ENCODE data around the gene PDS5B. TPM values are rescaled to one million over a fixed set of nuclear protein-coding genes. Genes with fewer than 3 reads are reported as not detected.

Gene PDS5B
- total RNA-seq, result 16.0 and 36.8 TPM in 2 replicates

GRCh38 chr13:32586080-32586900, at the start of gene PDS5B:
TSS of gene PDS5B (plus strand) at chr13:32586452. CDS start at chr13:32648773, 62,321 bp downstream.

GRCh38 chr13:32538621-32539246, 47.5 kb upstream of the PDS5B start, which contains the start of gene N4BP2L2:
TSS of gene N4BP2L2 (minus strand) at chr13:32538795. CDS start at chr13:32537027, 1,768 bp downstream.

Small RNA genes within 50 kb of the gene (small RNA-seq; reads per million reads assigned to genes)
- gene RNY1P4 (ENCODE audit: low replicate concordance), result not detected

Other genes with a start within 250 kb of the PDS5B start
- gene N4BP2L1, start 158.3 kb upstream of the PDS5B start, total RNA-seq, result 0.43 and 1.5 TPM in 2 replicates
- gene N4BP2L2, start 47.7 kb upstream of the PDS5B start, total RNA-seq, result 79.7 and 95.0 TPM in 2 replicates